Panc1 (cell line): ENCODE measurements around the gene PDE4A. TPM values are rescaled to one million over a fixed set of nuclear protein-coding genes. Genes with fewer than 3 reads are reported as not detected.

ENCODE experiments used
- ATAC-seq: fragments of 200-7000 bp; cut with Tn5 transposase; 2 replicates; pipeline ENCODE4 v1.9.1; 2020; ENCODE audit warnings: mild to moderate bottlenecking, moderate library complexity
- BruUV-seq: library from RNA; stranded (reverse); fragments of 400-500 nt; replicated peaks from 2 replicates; lab custom pipeline; 2021; lab: Mats Ljungman, UMichigan
- CTCF ChIA-PET: fragments of 300-600 bp; sonication (Branson Sonifier 250); formaldehyde crosslinking; loops from one replicate; lab custom pipeline; 2022; ENCODE audit warnings: antibody characterized with exemption; lab: Charles Lee
- POLR2A ChIA-PET: fragments of 300-600 bp; sonication (Branson Sonifier 250); formaldehyde crosslinking; loops from one replicate; lab custom pipeline; 2022; ENCODE audit warnings: antibody characterized with exemption; lab: Charles Lee
- DNase-seq: peaks from one replicate; pipeline ENCODE4 v3.0.0-alpha.2; 2010; ENCODE audit warnings: low read depth, low spot score
- H3K27ac ChIP-seq: 2 replicates; pipeline ENCODE4 v1.5.1; 2011; ENCODE audit warnings: mild to moderate bottlenecking, low read length, inconsistent platforms
- H3K27me3 ChIP-seq: fragments of 200-500 bp; sonication (Bioruptor generic); 2 replicates; pipeline ENCODE4 v1.6.0; 2014; ENCODE audit warnings: low read length, inconsistent platforms; ENCODE audit not compliant: control insufficient read depth, insufficient read depth
- H3K36me3 ChIP-seq: fragments of 200-500 bp; sonication (Bioruptor generic); 2 replicates; pipeline ENCODE4 v1.5.1; 2014; ENCODE audit warnings: inconsistent platforms, mild to moderate bottlenecking, low read length, moderate library complexity; ENCODE audit not compliant: control insufficient read depth, insufficient read depth
- H3K4me1 ChIP-seq: 2 replicates; pipeline ENCODE4 v1.5.1; 2011; ENCODE audit warnings: inconsistent platforms, mild to moderate bottlenecking, low read length, moderate library complexity; ENCODE audit not compliant: control insufficient read depth, insufficient read depth
- H3K4me3 ChIP-seq, 2 experiments: 2 replicates each; pipeline ENCODE4 v1.5.1; 2011 to 2012; ENCODE audit warnings: low read depth in 2 of 2, low read length in 2 of 2, mild to moderate bottlenecking in 2 of 2, inconsistent platforms in 1 of 2, moderate library complexity in 1 of 2
- H3K9me3 ChIP-seq: fragments of 200-500 bp; sonication (Bioruptor generic); 2 replicates; pipeline ENCODE4 v1.5.1; 2014; ENCODE audit warnings: low read depth, mild to moderate bottlenecking, inconsistent platforms, low read length, moderate library complexity; ENCODE audit not compliant: control insufficient read depth, insufficient read depth
- CTCF ChIP-seq: fragments of 450-650 bp; IDR thresholded peaks from 2 replicates; pipeline ENCODE4 v1.5.1; 2017; ENCODE audit warnings: mild to moderate bottlenecking
- POLR2AphosphoS5 ChIP-seq: IDR thresholded peaks from 2 replicates; pipeline ENCODE4 v1.6.1; 2012; ENCODE audit warnings: mild to moderate bottlenecking, low read depth, low read length, moderate library complexity
- REST ChIP-seq, 2 experiments: IDR thresholded peaks; 2 replicates each; pipeline ENCODE4 v1.6.1; 2011 to 2012; ENCODE audit warnings: low read depth in 2 of 2, control low read depth in 1 of 2, low read length in 1 of 2, mild to moderate bottlenecking in 1 of 2, moderate library complexity in 1 of 2; ENCODE audit not compliant: insufficient read depth in 1 of 2
- SIN3A ChIP-seq: IDR thresholded peaks from 2 replicates; pipeline ENCODE4 v1.6.1; 2012; ENCODE audit warnings: low read depth, mild to moderate bottlenecking, low read length, moderate library complexity, borderline replicate concordance; ENCODE audit not compliant: insufficient read depth
- TCF7L2 ChIP-seq: IDR thresholded peaks from 2 replicates; pipeline ENCODE4 v1.6.1; 2011; ENCODE audit warnings: mild to moderate bottlenecking, low read depth, low read length, inconsistent platforms
- in situ Hi-C: cut with HindIII; loops from 2 replicates; pipeline ENCODE4 v1.10.0; 2016; ENCODE audit warnings: low sequenced_read_pairs, low pct_unique_long_range_greater_than_20kb
- intact Hi-C: fragments of 100-400 bp; cut with micrococcal nuclease; formaldehyde crosslinking; loops from one replicate; pipeline ENCODE4 v1.10.0; 2022; ENCODE audit not compliant: unreplicated experiment
- total RNA-seq: library from RNA; stranded (reverse); gene quantifications from one replicate; pipeline ENCODE4 v1.2.1, GENCODE V29; 2021; ENCODE audit not compliant: unreplicated experiment

PDE4A gene
- total RNA-seq, 1 experiment from 2014 or later = 25.8 TPM

GRCh38 chr19:10468133-10468532, 47.8 kb downstream of the PDE4A start:
- in situ Hi-C loops (no loop called here), intact Hi-C loops (no loop called here)
- ChIA-PET POLR2A (no interaction called here), CTCF (no interaction called here)
- Histone ChIP-seq H3K27ac (no peak overlapping the region), H3K9me3 (no peaks in the 10 kb centered on the region), H3K36me3 (no peaks in the 10 kb centered on the region), H3K27me3 (no peaks in the 10 kb centered on the region), H3K4me3 (no peak overlapping the region), H3K4me1 (no peaks in the 10 kb centered on the region)
- DNase-seq (no peak), ATAC-seq (no peak)
- no TSS peak for BruUV-seq
- TF ChIP-seq TCF7L2 (no peak), CTCF (no peak), SIN3A (no peak), POLR2AphosphoS5 (no peak), REST (IDR thresholded peaks at IDR 0.05; ENCODE audit: insufficient read depth in 1 of 2, low read depth in 2 of 2, low read length in 1 of 2) (no peak)

- no peaks in the 10 kb centered on the region for H3K4me1 ChIP-seq
- no peaks in the 10 kb centered on the region for H3K36me3 ChIP-seq
- ATAC-seq = no peak
- no TSS peak for BruUV-seq
- no peaks in the 10 kb centered on the region for H3K9me3 ChIP-seq
- in situ Hi-C loops (no loop called here), intact Hi-C loops (no loop called here)
- no peak; the same call in 1 of the 2 replicates for TF ChIP-seq CTCF
- no peak for TF ChIP-seq REST (IDR thresholded peaks at IDR 0.05; ENCODE audit: insufficient read depth in 1 of 2, low read depth in 2 of 2, low read length in 1 of 2)
- no peak for TF ChIP-seq TCF7L2
- no peak for TF ChIP-seq POLR2AphosphoS5
- no peak for TF ChIP-seq SIN3A
- no peak overlapping the region for H3K27ac ChIP-seq
- DNase-seq = no peak
- no peak overlapping the region for H3K4me3 ChIP-seq
- POLR2A ChIA-PET = interaction anchor here (0.6 kb wide), 1 partner anchor 281 kb away, joined by 10 read pairs; no protein-coding TSS in a partner anchor
- no peaks in the 10 kb centered on the region for H3K27me3 ChIP-seq
- CTCF ChIA-PET = no interaction called here
Observed at GRCh38 chr19:10471909-10472308, 51.6 kb downstream of the PDE4A start.
